Mammary epithelial cell (primary cell): ENCODE results near the gene STK38.

ENCODE experiments used
- EZH2 ChIP-seq: IDR thresholded peaks from 2 replicates; pipeline ENCODE4 v1.6.1; 2012; ENCODE audit warnings: low read length, inconsistent platforms, borderline replicate concordance
- TF ChIP-seq, protein P1 (sequence below), 2 donors: IDR thresholded peaks in 1 of 2; conservative IDR thresholded peaks in 1 of 2; 2 replicates each; pipeline ENCODE4 v1.5.1; 2011 to 2012; ENCODE audit warnings: inconsistent platforms in 2 of 2, low read length in 2 of 2, mild to moderate bottlenecking in 2 of 2, control low read depth in 1 of 2, low read depth in 1 of 2; ENCODE audit not compliant: insufficient read depth in 1 of 2; ENCODE audit errors: extremely low read depth in 1 of 2

GRCh38 chr6:36444470-36444869, 102.8 kb downstream of the STK38 start:
- TF ChIP-seq, protein P1, sequence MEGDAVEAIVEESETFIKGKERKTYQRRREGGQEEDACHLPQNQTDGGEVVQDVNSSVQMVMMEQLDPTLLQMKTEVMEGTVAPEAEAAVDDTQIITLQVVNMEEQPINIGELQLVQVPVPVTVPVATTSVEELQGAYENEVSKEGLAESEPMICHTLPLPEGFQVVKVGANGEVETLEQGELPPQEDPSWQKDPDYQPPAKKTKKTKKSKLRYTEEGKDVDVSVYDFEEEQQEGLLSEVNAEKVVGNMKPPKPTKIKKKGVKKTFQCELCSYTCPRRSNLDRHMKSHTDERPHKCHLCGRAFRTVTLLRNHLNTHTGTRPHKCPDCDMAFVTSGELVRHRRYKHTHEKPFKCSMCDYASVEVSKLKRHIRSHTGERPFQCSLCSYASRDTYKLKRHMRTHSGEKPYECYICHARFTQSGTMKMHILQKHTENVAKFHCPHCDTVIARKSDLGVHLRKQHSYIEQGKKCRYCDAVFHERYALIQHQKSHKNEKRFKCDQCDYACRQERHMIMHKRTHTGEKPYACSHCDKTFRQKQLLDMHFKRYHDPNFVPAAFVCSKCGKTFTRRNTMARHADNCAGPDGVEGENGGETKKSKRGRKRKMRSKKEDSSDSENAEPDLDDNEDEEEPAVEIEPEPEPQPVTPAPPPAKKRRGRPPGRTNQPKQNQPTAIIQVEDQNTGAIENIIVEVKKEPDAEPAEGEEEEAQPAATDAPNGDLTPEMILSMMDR (conservative IDR thresholded peaks at IDR 0.05 in 1 of 2, IDR thresholded peaks at IDR 0.05 in 1 of 2; ENCODE audit: extremely low read depth in 1 of 2, insufficient read depth in 1 of 2, low read depth in 1 of 2, low read length in 2 of 2): no peak
- TF ChIP-seq EZH2: no peak
